Thoracic aorta (tissue), 2 donors: Measurements from ENCODE around the gene ANKRD12. TPM values are rescaled to one million over a fixed set of nuclear protein-coding genes. Genes with fewer than 3 reads are reported as not detected.

ENCODE experiments used
- ATAC-seq: fragments of 150-250 bp; one replicate; pipeline ENCODE4 v1.8.0; 2017; ENCODE audit warnings: low read depth; ENCODE audit not compliant: insufficient number of reproducible peaks, low FRiP score
- DNase-seq: peaks from one replicate; pipeline ENCODE4 v3.0.0-alpha.2; 2020; ENCODE audit warnings: low spot score
- H3K27ac ChIP-seq, 2 donors: fragments of 200-600 bp; sonication (generic); 1 replicate in 1 of 2; 2 replicates in 1 of 2; pipeline ENCODE4 v1.5.1; 2016; ENCODE audit warnings: mild to moderate bottlenecking in 2 of 2, moderate library complexity in 2 of 2
- H3K27me3 ChIP-seq: fragments of 200-600 bp; sonication (generic); replicated peaks from 2 replicates; pipeline ENCODE4 v1.6.0; 2016; ENCODE audit warnings: mild to moderate bottlenecking; ENCODE audit not compliant: insufficient read depth
- H3K36me3 ChIP-seq: fragments of 200-600 bp; sonication (generic); one replicate; pipeline ENCODE4 v1.5.1; 2016
- H3K4me1 ChIP-seq, 2 donors: fragments of 200-600 bp; sonication (generic); 1 replicate in 1 of 2; 2 replicates in 1 of 2; pipeline versions ENCODE4 v1.5.1 to v1.6.0; 2016; ENCODE audit warnings: low read depth in 2 of 2, mild to moderate bottlenecking in 1 of 2; ENCODE audit not compliant: control insufficient read depth in 1 of 2
- H3K4me3 ChIP-seq: fragments of 200-600 bp; sonication (generic); 2 replicates; pipeline ENCODE4 v1.5.1; 2016; ENCODE audit warnings: mild to moderate bottlenecking
- H3K9me3 ChIP-seq: fragments of 200-600 bp; sonication (generic); 2 replicates; pipeline ENCODE4 v1.5.1; 2016
- total RNA-seq, 2 donors: library from RNA; depleted of rRNA; stranded (reverse); fragments of >200 nt; gene quantifications; one replicate each; pipeline versions ENCODE4 v1.1.0 to v1.2.3, GENCODE V29; 2016
- TF ChIP-seq, protein P1 (sequence below): fragments of 200-600 bp; sonication (generic); IDR thresholded peaks from one replicate; pipeline ENCODE4 v1.5.1; 2019; ENCODE audit warnings: antibody characterized with exemption

The ANKRD12 gene
- total RNA-seq, 2 donors from 2014 or later: 35.6 to 70.3 TPM

DNA sequence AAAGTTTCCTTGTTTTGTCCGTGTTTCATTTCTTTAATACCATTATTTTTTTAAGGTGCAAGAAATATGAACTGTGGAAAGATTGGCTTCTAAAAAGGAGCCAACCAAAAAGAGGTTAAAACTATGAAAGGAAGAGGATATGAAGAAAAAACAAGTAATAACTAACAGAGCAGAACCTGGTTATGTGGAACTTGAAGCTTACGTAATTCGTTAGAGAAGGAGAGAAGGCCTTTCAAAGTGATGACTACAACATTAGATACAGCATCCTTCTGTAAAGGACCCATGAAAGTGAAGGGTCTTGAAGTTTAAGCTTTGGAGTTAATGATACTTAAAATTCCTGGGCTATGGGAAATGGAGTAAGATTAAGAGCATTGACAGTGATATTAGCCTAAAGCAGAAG, 84.5 kb downstream of the ANKRD12 start:
- Histone ChIP-seq H3K4me3 (no peak overlapping the region), H3K36me3 (peaks cover 20% of the 10 kb centered on the region), H3K27me3 (no peaks in the 10 kb centered on the region), H3K9me3 (no peaks in the 10 kb centered on the region), H3K4me1 (no peaks in the 10 kb centered on the region), H3K27ac (no peak overlapping the region)
- ATAC-seq (no peak), DNase-seq (no peak)
- TF ChIP-seq, protein P1, sequence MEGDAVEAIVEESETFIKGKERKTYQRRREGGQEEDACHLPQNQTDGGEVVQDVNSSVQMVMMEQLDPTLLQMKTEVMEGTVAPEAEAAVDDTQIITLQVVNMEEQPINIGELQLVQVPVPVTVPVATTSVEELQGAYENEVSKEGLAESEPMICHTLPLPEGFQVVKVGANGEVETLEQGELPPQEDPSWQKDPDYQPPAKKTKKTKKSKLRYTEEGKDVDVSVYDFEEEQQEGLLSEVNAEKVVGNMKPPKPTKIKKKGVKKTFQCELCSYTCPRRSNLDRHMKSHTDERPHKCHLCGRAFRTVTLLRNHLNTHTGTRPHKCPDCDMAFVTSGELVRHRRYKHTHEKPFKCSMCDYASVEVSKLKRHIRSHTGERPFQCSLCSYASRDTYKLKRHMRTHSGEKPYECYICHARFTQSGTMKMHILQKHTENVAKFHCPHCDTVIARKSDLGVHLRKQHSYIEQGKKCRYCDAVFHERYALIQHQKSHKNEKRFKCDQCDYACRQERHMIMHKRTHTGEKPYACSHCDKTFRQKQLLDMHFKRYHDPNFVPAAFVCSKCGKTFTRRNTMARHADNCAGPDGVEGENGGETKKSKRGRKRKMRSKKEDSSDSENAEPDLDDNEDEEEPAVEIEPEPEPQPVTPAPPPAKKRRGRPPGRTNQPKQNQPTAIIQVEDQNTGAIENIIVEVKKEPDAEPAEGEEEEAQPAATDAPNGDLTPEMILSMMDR: no peak

DNA sequence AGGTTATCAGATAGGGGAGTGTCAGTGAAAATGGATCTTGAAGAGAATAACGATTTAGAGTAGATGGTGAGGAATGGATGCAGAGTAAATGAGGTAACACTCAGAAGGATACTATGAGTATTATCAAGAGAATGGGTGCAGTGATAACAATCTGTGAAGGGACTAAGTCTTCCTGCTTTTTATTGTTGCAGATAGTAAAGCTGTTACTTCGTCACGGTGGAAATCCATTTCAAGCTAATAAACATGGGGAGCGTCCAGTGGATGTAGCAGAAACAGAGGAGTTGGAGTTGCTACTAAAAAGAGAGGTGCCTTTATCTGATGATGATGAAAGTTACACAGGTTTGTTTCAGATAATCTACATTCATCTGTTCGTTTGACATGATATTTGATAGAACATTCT, 85.1 kb downstream of the ANKRD12 start:
- Histone ChIP-seq H3K4me3 (no peak overlapping the region), H3K36me3 (peaks cover 13% of the 10 kb centered on the region), H3K4me1 (no peaks in the 10 kb centered on the region), H3K9me3 (no peaks in the 10 kb centered on the region), H3K27ac (no peak overlapping the region), H3K27me3 (no peaks in the 10 kb centered on the region)
- TF ChIP-seq, protein P1: no peak
- ATAC-seq (no peak), DNase-seq (no peak)

DNA sequence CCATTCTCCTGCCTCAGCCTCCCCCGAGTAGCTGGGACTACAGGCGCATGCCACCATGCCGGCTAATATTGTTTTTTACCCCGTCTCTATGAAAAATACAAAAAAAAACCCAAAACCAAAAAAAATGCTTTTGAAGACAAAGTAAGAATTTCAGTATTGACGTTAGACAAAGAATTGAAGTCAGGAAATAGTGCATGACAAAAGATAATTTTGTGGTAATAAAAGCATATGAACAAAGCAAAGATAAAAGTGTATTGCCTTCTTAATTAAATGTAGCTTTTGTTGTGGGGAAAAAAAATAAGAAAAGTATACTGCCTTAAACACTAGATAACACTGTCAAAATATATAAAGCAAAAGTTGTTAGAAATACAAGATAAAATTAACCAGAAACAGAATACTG, 86.8 kb downstream of the ANKRD12 start:
- H3K4me1 ChIP-seq: no peaks in the 10 kb centered on the region
- TF ChIP-seq, protein P1: no peak
- H3K36me3 ChIP-seq: peaks cover 8% of the 10 kb centered on the region
- no peak overlapping the region for H3K4me3 ChIP-seq
- ATAC-seq (no peak), DNase-seq (no peak)
- no peaks in the 10 kb centered on the region for H3K9me3 ChIP-seq
- H3K27me3 ChIP-seq: no peaks in the 10 kb centered on the region
- no peak overlapping the region for H3K27ac ChIP-seq

DNA sequence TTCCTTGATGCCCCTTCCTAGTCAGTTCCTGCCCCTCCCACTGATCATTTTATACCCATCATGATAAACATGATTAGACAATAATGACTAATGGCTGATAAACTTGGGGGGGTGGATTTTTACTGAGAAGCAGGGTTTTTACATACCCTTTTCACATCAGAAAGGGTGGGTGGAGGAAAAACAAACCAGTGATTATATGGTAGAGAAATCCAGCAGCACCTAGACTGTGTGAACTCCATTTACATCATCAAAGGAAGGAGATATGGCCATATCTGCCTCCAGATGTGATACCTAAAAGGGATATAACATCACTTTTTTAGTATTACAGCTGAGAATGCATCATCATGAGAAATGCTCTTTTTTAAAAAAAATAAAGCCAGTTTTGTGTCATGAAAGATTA, 89.9 kb downstream of the ANKRD12 start:
- H3K27ac ChIP-seq: no peak overlapping the region
- DNase-seq: no peak
- H3K4me1 ChIP-seq: peaks cover 3 to 4% of the 10 kb centered on the region in 2 donors
- no peak for ATAC-seq
- TF ChIP-seq, protein P1: no peak
- H3K9me3 ChIP-seq: no peaks in the 10 kb centered on the region
- H3K4me3 ChIP-seq: no peak overlapping the region
- no peaks in the 10 kb centered on the region for H3K27me3 ChIP-seq
- H3K36me3 ChIP-seq: peaks cover 5% of the 10 kb centered on the region

DNA sequence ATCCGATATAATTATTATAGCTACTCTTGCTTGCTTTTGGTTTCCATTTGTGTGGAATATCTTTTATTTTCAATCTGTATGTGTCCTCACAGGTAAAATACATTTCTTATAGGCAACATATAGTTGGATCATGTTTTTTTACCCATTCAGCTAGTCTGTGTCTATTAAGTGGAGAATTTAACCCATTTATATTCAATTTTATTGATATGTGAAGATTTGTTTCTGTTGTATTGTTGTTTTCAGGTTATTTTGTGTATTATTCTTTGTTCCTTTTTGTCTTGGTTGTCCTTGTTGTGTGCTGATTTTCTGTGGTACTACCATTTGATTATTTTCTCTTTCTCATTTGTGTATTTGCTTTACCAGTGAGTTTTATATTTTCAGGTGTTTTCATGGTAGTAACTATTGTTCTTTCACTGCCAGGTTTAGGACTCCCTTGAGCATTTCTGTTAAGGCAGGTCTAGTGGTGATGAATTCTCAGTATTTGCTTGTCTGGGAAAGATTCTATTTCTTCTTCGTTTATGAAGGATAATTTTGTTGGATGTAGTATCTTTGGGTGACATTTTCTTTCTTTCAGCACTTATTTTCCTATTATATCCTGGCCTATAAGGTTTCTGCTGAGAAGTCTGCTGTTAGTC, 95.4 kb downstream of the ANKRD12 start:
- TF ChIP-seq, protein P1: no peak
- H3K4me1 ChIP-seq: peaks cover 3 to 4% of the 10 kb centered on the region in 2 donors
- peaks cover 9% of the 10 kb centered on the region for H3K9me3 ChIP-seq
- DNase-seq (no peak), ATAC-seq (no peak)
- H3K4me3 ChIP-seq: no peak overlapping the region
- H3K27me3 ChIP-seq: no peaks in the 10 kb centered on the region
- no peak overlapping the region for H3K27ac ChIP-seq
- H3K36me3 ChIP-seq: peaks cover 7% of the 10 kb centered on the region
